Measurements from ENCODE around the gene CARF. TPM values are rescaled to one million over a fixed set of nuclear protein-coding genes. Genes with fewer than 3 reads are reported as not detected.
"Not testable (repeated sequence)": the region's sequence is repeated elsewhere in the genome, so short reads cannot be mapped to it uniquely, and the experiment has no call there.

Gene CARF
- total RNA-seq, 2 experiments from 2014 or later, result 6.2 to 9.0 TPM

DNA sequence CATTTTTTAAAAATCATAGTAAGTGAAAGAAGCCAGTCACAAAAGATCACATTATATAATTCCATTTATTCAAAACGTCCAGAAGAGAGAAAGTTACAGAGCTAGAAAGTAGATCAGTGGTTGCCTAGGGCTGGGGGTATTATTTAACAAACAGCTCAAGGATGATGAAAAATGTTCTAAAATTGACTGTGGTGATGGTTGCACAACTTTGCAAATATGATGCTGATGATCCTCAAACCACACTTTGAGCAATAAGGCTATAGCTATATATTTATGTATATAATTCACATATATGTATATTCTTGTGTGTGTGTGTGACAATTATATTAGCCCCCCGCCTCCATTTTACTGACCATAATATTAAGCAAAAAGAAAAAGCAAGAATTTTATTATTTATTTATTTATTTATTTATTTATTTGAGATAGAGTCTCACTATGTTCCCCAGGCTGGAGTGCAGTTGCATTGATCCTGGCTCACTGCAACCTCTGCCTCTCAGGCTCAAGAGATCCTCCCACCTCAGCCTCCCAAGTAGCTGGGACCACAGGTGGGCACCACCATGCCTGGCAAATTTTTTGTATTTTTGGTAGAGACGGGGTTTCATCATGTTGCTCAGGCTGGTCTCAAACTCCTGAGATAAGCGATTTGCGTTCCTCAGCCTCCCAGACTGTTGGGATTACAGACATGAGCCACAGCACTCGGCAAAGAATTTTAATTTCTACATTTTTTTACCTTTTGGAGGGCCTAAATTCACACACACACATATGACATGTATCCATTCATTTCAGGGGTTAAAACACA is 2.5 kb upstream of the CARF start:
- no peak for ATAC-seq

DNA sequence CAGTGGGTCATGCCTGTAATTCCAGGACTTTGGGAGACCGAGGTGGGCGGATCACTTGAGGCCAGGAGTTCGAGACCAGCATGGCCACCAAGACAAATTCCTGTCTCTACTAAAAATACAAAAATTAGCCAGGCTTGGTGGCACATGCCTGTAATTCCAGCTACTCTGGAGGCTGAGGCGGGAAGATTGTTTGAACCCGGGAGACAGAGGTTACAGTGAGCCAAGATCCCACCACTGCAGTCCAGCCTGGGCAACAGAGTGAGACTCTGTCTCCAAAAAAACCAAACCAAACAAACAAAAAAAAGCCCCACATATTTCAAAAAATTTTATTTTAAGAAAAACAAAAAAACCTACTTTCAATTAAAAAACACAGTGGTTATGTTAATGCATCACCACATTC is 1.8 kb upstream of the CARF start:
- ChIA-PET POLR2A (interaction anchor here (0.6 to 1.4 kb wide), 6 partner anchors 38 to 425 kb away, joined by 3 to 7 read pairs (median 4); partner anchors contain the start of genes CYP20A1, FAM117B and ICA1L), CTCF (interaction anchor here (0.7 to 1.2 kb wide), 3 partner anchors 39 to 79 kb away, joined by 3 to 9 read pairs (median 3); partner anchors contain the start of gene ICA1L)
- intact Hi-C loops (cut with DNase I, micrococcal nuclease), result loop anchor here (2.0 to 10.0 kb wide), 2 partner anchors 105 to 905 kb away; partner anchors contain the start of gene NBEAL1 (in 1 of the 2)
- Mint-ChIP-seq H3K4me1 (peaks cover 30% of the 10 kb centered on the region), H3K36me3 (ENCODE audit: low read depth) (peaks cover 18% of the 10 kb centered on the region), H3K4me3 (peak overlapping the region; percentile 84), H3K27ac (peak overlapping the region; percentile 25)
- H3K27me3 Mint-ChIP-seq; H3K9me3 Mint-ChIP-seq (ENCODE audit: low read depth); DNase-seq; ATAC-seq: not testable (repeated sequence)

More for the DNA sequence above, 2.5 kb upstream of the CARF start:
- Mint-ChIP-seq H3K27ac (no peak overlapping the region), H3K4me3 (peak overlapping the region; percentile 84), H3K9me3 (ENCODE audit: low read depth) (peaks cover 4% of the 10 kb centered on the region), H3K36me3 (ENCODE audit: low read depth) (peaks cover 24% of the 10 kb centered on the region), H3K27me3 (no peaks in the 10 kb centered on the region), H3K4me1 (peaks cover 31% of the 10 kb centered on the region)
- intact Hi-C loops (cut with DNase I, micrococcal nuclease), result loop anchor here (2.0 to 10.0 kb wide), 2 partner anchors 105 to 905 kb away; partner anchors contain the start of gene NBEAL1 (in 1 of the 2)
- ChIA-PET CTCF (interaction anchor here (0.5 to 1.4 kb wide), 6 partner anchors 39 to 528 kb away, joined by 3 to 4 read pairs (median 3); no protein-coding TSS in a partner anchor), POLR2A (interaction anchor here (1.3 kb wide), 1 partner anchor 275 kb away, joined by 4 read pairs; the partner anchor contains the start of gene FAM117B)
- DNase-seq, result no peak

DNA sequence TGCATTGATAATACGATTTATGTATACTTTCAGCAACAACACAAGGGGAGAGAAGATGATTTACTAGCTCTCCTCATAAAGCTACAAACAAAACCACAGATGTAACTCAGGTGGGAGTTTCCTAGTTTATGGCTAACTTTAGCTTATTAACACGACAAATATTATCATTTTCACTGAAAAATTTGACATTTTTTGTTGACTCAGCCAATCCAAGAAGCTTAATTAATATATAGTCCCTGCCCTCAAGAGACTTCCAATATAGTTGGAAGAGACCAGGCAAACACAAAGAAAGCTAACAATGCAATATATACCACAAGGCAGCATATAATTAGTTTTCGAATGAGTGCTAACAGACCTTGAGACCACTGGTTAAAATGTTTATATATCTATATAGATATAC is 1.4 kb upstream of the CARF start:
- H3K4me3 Mint-ChIP-seq, result peak overlapping the region; percentile 84
- peak overlapping the region; percentile 25 for H3K27ac Mint-ChIP-seq
- H3K4me1 Mint-ChIP-seq, result peaks cover 30% of the 10 kb centered on the region
- intact Hi-C loops (cut with DNase I, micrococcal nuclease), result loop anchor here (1.0 to 10.0 kb wide), 8 partner anchors 104 to 904 kb away; partner anchors contain the start of genes NBEAL1 (in 2 of the 2), CYP20A1 (in 1 of the 2), FAM117B (in 1 of the 2) and NOP58 (in 1 of the 2)
- no peaks in the 10 kb centered on the region for H3K9me3 Mint-ChIP-seq (ENCODE audit: low read depth)
- peaks cover 13% of the 10 kb centered on the region for H3K36me3 Mint-ChIP-seq (ENCODE audit: low read depth)
- ChIA-PET POLR2A (interaction anchor here (0.5 to 1.4 kb wide), 6 partner anchors 15 to 426 kb away, joined by 3 to 7 read pairs (median 3); partner anchors contain the start of genes CYP20A1 and ICA1L), CTCF (interaction anchor here (0.7 to 1.2 kb wide), 3 partner anchors 40 to 80 kb away, joined by 3 to 9 read pairs (median 3); partner anchors contain the start of gene ICA1L)
- DNase-seq, result no peak
- no peak for ATAC-seq
- no peaks in the 10 kb centered on the region for H3K27me3 Mint-ChIP-seq

DNA sequence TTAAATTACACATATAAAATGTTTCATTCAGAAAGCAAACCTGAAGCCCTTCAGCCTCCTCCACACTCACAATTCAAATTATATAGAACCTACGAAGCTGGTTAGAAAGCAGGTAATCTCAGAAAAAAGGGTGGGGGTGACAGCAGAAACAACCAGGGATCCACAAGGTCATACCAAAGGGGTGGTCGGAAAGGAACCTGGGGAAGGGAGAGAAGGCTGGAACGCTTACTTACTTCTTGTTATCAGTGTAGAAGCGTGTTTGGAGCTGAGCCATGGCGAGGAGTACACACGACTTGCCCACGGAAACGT is 918 bp upstream of the CARF start:
- H3K36me3 Mint-ChIP-seq (ENCODE audit: low read depth), result peaks cover 9% of the 10 kb centered on the region
- peaks cover 30% of the 10 kb centered on the region for H3K4me1 Mint-ChIP-seq
- H3K27me3 Mint-ChIP-seq, result no peaks in the 10 kb centered on the region
- ATAC-seq (no peak), DNase-seq (no peak)
- intact Hi-C loops (cut with DNase I, micrococcal nuclease), result loop anchor here (1.0 to 10.0 kb wide), 8 partner anchors 103 to 904 kb away; partner anchors contain the start of genes NBEAL1 (in 2 of the 2), CYP20A1 (in 1 of the 2), FAM117B (in 1 of the 2) and NOP58 (in 1 of the 2)
- peak overlapping the region; percentile 84 for H3K4me3 Mint-ChIP-seq
- no peaks in the 10 kb centered on the region for H3K9me3 Mint-ChIP-seq (ENCODE audit: low read depth)
- ChIA-PET CTCF (interaction anchor here (0.6 to 1.4 kb wide), 7 partner anchors 40 to 322 kb away, joined by 3 to 9 read pairs (median 3); partner anchors contain the start of gene ICA1L), POLR2A (interaction anchor here (0.5 to 1.4 kb wide), 4 partner anchors 15 to 328 kb away, joined by 3 to 4 read pairs (median 3); partner anchors contain the start of genes CYP20A1 and ICA1L)
- peak overlapping the region; percentile 95 for H3K27ac Mint-ChIP-seq

DNA sequence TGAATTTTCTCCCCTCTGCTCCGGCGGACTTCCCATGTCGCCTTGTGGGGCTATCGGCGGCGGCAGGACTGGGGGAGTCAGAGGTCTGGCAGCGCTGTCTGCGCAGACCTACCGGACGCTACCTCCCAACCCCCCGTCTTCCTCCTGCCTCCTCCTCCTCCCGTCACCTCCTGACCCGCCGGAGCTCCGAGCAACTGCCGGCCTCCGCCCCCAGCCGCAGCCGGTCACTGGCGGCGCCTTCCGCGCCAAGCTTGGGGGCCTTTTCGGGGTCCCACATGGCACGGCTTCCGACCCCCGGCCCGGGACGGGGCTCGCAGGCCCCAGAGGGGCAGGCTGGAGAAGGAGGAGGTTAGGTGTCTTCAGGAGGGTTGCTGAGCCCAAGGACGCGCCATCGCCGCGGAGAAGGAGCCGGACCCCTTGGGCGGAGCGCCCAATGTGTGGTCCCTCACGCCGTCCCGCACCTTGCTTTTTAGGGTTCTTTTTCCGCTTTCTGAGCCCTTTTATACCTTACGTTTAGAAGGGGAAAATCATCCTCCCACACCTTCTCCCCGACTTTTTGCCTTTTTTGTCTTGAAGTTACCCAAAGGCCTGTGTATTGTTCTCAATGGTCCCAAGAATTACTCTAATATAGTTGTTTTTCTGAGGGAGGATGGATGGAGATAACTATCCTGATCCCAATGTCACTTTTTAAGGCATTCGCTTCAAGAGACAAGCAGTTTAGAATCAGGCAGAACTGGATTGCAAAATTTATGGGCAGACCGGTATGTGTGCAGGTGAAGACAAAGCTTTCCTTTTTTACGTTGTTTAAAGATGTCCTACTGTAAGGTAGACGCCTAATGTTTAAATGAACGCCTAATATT is 497 bp downstream of the CARF start:
- H3K27ac Mint-ChIP-seq, result peak overlapping the region; percentile 95
- H3K4me1 Mint-ChIP-seq, result peaks cover 30% of the 10 kb centered on the region
- H3K27me3 Mint-ChIP-seq; H3K9me3 Mint-ChIP-seq (ENCODE audit: low read depth); POLR2A ChIA-PET; H3K36me3 Mint-ChIP-seq (ENCODE audit: low read depth); DNase-seq: not testable (repeated sequence)
- peak; percentile 66 for ATAC-seq
- peak overlapping the region; percentile 84 for H3K4me3 Mint-ChIP-seq
- CTCF ChIA-PET, result interaction anchor here (1.0 to 1.4 kb wide), 2 partner anchors 42 to 324 kb away, joined by 3 to 5 read pairs; no protein-coding TSS in a partner anchor
- intact Hi-C loops (cut with DNase I, micrococcal nuclease), result loop anchor here in 1 of 2 experiments (1.0 to 10.0 kb wide), 4 partner anchors 41 to 902 kb away; partner anchors contain the start of genes ABI2, BMPR2 and ICA1L

DNA sequence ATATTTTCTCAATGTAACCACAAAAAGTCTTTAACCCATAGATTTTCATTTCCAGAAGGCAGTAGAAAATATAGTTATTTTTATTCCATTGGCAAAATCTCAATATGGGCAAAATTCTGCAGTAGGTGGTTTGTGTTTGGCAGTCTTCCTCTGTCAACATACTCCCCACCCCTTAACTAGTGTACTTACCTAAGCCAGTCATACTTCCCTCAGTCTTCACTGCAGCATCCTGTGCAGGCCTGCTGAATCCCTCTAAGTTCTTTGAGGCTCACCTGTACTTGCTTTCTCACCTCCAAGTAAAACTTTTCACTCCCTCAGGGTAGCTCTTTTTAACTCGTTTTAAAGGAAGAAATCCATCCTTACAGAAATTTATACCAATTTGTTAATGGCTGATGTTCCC is 6.8 kb downstream of the CARF start:
- no peak overlapping the region for H3K4me3 Mint-ChIP-seq
- no peaks in the 10 kb centered on the region for H3K4me1 Mint-ChIP-seq
- no peaks in the 10 kb centered on the region for H3K27me3 Mint-ChIP-seq
- CTCF ChIA-PET, result interaction anchor here (1.1 kb wide), 1 partner anchor 14 kb away, joined by 3 read pairs; no protein-coding TSS in a partner anchor
- intact Hi-C loops (cut with DNase I, micrococcal nuclease), result loop anchor here in 1 of 2 experiments (10.0 kb wide), 1 partner anchor 896 kb away; no protein-coding TSS in a partner anchor
- POLR2A ChIA-PET, result no interaction called here
- no peak for DNase-seq
- no peaks in the 10 kb centered on the region for H3K9me3 Mint-ChIP-seq (ENCODE audit: low read depth)
- ATAC-seq, result no peak
- no peak overlapping the region for H3K27ac Mint-ChIP-seq
- H3K36me3 Mint-ChIP-seq (ENCODE audit: low read depth), result peaks cover 4% of the 10 kb centered on the region

DNA sequence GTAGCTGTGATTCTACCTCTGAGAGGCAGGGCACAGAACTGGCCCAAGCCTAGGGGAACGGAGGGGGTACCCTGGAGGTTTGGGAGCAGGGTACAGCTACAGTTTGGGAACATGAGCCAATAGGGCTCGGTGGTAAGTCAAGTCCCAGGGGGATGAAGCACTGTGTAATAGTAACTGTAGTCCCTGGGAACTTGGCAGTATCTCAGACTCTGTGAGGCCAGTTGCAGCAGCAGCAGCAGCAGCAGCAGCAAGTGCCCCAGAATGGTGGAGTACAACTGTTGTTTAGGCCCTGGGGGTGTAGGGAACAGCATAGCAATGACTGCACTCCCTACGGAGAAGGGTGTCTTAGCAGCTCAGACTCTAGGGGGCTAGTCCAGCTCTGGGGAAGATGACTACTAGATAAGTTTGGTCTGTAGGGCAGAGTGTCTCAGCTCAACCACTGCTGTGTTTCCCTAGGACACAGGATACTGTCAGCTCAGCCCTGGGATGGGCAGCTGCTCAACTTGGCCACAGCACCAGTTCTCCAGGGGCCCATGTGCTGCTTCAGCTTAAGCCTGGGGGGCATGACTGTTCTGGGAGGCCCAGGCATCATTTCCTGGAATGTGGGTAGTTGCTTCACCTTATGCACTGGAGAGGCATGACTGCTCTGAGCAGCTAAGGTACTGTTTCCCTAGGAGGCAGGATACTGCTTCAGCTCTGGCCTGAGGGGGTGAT is 20.5 kb downstream of the CARF start:
- Mint-ChIP-seq H3K27me3 (no peaks in the 10 kb centered on the region), H3K4me3 (no peak overlapping the region), H3K27ac (no peak overlapping the region), H3K36me3 (ENCODE audit: low read depth) (peaks cover 27% of the 10 kb centered on the region), H3K4me1 (no peaks in the 10 kb centered on the region), H3K9me3 (ENCODE audit: low read depth) (no peaks in the 10 kb centered on the region)
- no peak for DNase-seq
- intact Hi-C loops (cut with DNase I, micrococcal nuclease), result no loop called here
- CTCF ChIA-PET, result interaction anchor here (0.5 to 1.3 kb wide), 5 partner anchors 14 to 548 kb away, joined by 3 to 4 read pairs (median 3); no protein-coding TSS in a partner anchor
- POLR2A ChIA-PET, result interaction anchor here (0.6 kb wide), 1 partner anchor 655 kb away, joined by 4 read pairs; no protein-coding TSS in a partner anchor
- ATAC-seq, result no peak

DNA sequence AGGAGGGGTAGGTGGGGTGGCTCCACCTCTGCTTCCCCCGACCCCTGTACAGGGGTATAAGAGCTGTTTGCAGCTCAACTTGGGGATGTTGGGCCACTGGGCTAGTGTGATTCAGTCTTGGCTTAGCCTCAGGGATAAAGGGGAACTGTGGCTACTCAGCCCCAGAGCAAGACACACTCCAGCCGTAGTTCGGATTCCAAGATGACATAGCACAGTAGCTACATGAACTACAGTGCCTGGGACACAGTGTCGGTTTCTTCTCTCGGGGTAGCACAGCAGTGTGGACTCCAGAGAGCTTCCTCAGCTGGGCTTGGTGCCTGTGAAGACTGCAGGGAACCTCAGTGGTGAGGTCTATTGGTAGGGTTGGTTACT is 21.1 kb downstream of the CARF start:
- CTCF ChIA-PET, result interaction anchor here (1.1 to 1.3 kb wide), 2 partner anchors 14 to 33 kb away, joined by 3 to 4 read pairs; no protein-coding TSS in a partner anchor
- DNase-seq (no peak), ATAC-seq (no peak)
- Mint-ChIP-seq H3K27me3 (no peaks in the 10 kb centered on the region), H3K4me3 (no peak overlapping the region), H3K36me3 (ENCODE audit: low read depth) (peaks cover 25% of the 10 kb centered on the region), H3K27ac (no peak overlapping the region), H3K9me3 (ENCODE audit: low read depth) (no peaks in the 10 kb centered on the region), H3K4me1 (no peaks in the 10 kb centered on the region)
- intact Hi-C loops (cut with DNase I, micrococcal nuclease), result no loop called here
- POLR2A ChIA-PET, result no interaction called here

DNA sequence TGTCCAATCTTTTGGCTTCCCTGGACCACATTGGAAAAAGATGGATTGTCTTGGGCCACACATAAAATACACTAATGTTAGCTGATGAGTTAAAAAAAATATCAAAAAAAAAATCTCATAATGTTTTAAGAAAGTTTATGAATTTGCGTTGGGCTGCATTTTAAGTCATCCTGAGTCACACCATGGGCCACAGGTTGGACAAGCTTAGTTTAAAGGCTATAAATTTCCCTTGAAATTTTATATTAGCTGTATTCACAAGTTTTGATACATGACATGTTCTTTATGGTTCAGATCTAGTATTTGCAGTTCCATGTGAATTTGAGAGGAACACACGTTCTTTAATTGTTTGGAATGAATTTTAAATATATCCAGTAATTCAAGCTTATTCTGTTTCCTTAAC is 21.9 kb downstream of the CARF start:
- H3K27ac Mint-ChIP-seq, result no peak overlapping the region
- H3K27me3 Mint-ChIP-seq, result no peaks in the 10 kb centered on the region
- DNase-seq (no peak), ATAC-seq (no peak)
- H3K4me1 Mint-ChIP-seq, result no peaks in the 10 kb centered on the region
- intact Hi-C loops (cut with DNase I, micrococcal nuclease), result no loop called here
- ChIA-PET POLR2A (no interaction called here), CTCF (interaction anchor here (1.3 kb wide), 2 partner anchors 15 to 19 kb away, joined by 3 to 4 read pairs; no protein-coding TSS in a partner anchor)
- H3K9me3 Mint-ChIP-seq (ENCODE audit: low read depth), result no peaks in the 10 kb centered on the region
- peaks cover 26% of the 10 kb centered on the region for H3K36me3 Mint-ChIP-seq (ENCODE audit: low read depth)
- H3K4me3 Mint-ChIP-seq, result no peak overlapping the region

DNA sequence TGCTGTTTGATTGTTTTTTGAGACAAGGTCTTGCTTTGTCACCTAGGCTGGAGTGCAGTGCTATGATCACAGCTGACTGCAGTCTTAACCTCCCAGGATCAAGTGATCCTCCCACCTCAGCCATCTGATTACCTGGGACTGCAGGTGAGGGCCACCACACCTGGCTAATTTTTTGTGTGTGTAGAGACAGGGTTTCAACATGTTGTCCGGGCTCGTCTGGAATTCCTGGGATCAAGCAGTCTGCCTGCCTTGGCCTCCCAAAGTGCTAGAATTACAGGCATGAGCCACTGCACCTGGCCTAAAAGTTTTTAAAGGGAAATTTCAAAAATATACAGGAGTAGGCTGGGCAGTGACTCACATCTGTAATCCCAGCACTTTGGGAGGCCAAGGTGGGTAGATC is 22.4 kb downstream of the CARF start:
- POLR2A ChIA-PET, result no interaction called here
- CTCF ChIA-PET, result interaction anchor here (1.3 kb wide), 1 partner anchor 19 kb away, joined by 4 read pairs; no protein-coding TSS in a partner anchor
- no peak overlapping the region for H3K4me3 Mint-ChIP-seq

More for the DNA sequence above, 22.4 kb downstream of the CARF start:
- no peak overlapping the region for H3K27ac Mint-ChIP-seq
- intact Hi-C loops (cut with DNase I, micrococcal nuclease), result no loop called here
- DNase-seq (no peak), ATAC-seq (no peak)
- H3K4me1 Mint-ChIP-seq, result no peaks in the 10 kb centered on the region
- H3K27me3 Mint-ChIP-seq, result no peaks in the 10 kb centered on the region
- no peaks in the 10 kb centered on the region for H3K9me3 Mint-ChIP-seq (ENCODE audit: low read depth)
- H3K36me3 Mint-ChIP-seq (ENCODE audit: low read depth), result peaks cover 28% of the 10 kb centered on the region

All from activated CD4-positive, alpha-beta T cell treated with anti-CD3 and anti-CD28 coated beads for 36 hours (primary cell).